Measurements from ENCODE around the gene AEBP2.

AEBP2 gene

GRCh38 chr12:19491863-19492262 lies 52.6 kb downstream of the AEBP2 start:
- TF ChIP-seq, protein P1, sequence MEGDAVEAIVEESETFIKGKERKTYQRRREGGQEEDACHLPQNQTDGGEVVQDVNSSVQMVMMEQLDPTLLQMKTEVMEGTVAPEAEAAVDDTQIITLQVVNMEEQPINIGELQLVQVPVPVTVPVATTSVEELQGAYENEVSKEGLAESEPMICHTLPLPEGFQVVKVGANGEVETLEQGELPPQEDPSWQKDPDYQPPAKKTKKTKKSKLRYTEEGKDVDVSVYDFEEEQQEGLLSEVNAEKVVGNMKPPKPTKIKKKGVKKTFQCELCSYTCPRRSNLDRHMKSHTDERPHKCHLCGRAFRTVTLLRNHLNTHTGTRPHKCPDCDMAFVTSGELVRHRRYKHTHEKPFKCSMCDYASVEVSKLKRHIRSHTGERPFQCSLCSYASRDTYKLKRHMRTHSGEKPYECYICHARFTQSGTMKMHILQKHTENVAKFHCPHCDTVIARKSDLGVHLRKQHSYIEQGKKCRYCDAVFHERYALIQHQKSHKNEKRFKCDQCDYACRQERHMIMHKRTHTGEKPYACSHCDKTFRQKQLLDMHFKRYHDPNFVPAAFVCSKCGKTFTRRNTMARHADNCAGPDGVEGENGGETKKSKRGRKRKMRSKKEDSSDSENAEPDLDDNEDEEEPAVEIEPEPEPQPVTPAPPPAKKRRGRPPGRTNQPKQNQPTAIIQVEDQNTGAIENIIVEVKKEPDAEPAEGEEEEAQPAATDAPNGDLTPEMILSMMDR (conservative IDR thresholded peaks at IDR 0.05; ENCODE audit: low read depth) = no peak
- H3K27ac ChIP-seq = no peak overlapping the region
- ChIA-PET POLR2A (ENCODE audit: low non-redundant PET) (no interaction called here), CTCF (no interaction called here)
- no peak for DNase-seq (ENCODE audit: low spot score)

DNA sequence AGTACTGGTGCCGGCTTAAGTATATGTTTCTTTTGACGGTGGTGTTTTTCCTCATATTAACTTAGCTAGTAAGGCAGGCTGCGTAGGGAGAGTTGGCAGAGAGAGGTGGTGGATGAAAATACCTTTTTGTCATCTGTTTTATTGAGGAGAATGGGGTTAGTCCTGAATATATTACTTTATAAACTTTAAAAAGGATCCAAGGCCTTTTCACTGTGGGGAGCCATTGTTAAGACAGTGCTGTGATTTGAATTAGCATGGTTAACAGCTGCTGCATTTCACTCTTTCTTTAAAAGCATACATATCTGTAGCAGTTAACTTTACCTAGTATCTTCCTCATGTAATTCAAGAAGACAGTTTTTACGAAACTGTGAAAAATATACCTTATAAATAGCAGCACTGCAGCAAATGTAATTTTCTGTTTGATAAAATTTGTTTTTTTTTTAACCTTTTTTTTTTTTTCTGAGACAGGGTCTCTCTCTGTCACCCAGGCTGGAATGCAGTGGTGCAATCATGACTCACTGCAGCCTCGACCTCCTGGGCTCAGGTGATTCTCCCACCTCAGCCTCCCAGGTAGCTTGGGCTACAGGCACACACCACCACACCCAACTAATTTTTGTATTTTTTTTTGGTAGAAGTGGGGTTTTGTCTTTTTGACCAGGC lies 57.1 kb downstream of the AEBP2 start:
- H3K27ac ChIP-seq = no peak overlapping the region
- DNase-seq (ENCODE audit: low spot score) = no peak
- CTCF ChIA-PET = interaction anchor here (0.6 kb wide), 2 partner anchors 32 to 111 kb away, joined by 3 to 4 read pairs; no protein-coding TSS in a partner anchor
- TF ChIP-seq, protein P1 (conservative IDR thresholded peaks at IDR 0.05; ENCODE audit: low read depth) = no peak
- POLR2A ChIA-PET (ENCODE audit: low non-redundant PET) = no interaction called here

DNA sequence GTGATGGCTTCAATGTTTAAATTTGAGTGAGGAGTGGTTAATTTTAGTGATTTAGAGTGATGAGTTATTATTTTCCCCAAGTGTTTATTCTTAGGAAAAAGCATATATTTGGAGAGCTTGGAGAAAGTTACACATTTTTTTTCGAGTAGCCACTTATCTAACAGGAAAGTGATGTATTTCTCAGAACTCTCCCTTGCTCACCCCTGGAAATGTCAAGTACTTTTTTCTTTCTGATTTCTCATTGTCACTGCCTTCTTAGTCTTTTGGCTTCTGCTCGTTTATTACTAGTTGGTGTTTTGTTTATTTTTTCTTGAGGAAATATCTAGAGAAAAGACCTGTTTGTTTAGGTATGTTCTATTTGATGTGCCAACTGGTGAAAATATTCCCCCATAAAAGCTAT lies 58.8 kb downstream of the AEBP2 start:
- ChIA-PET CTCF (no interaction called here), POLR2A (ENCODE audit: low non-redundant PET) (no interaction called here)
- TF ChIP-seq, protein P1 (conservative IDR thresholded peaks at IDR 0.05; ENCODE audit: low read depth) = no peak
- DNase-seq (ENCODE audit: low spot score) = no peak
- H3K27ac ChIP-seq = no peak overlapping the region

- ChIA-PET CTCF (interaction anchor here (0.8 kb wide), 1 partner anchor 15 kb away, joined by 4 read pairs; no protein-coding TSS in a partner anchor), POLR2A (ENCODE audit: low non-redundant PET) (no interaction called here)
- H3K27ac ChIP-seq = no peak overlapping the region
- no peak for DNase-seq (ENCODE audit: low spot score)
- TF ChIP-seq, protein P1 (conservative IDR thresholded peaks at IDR 0.05; ENCODE audit: low read depth) = no peak
These were observed 59.7 kb downstream of the AEBP2 start for GRCh38 chr12:19499030-19499429.

GRCh38 chr12:19506497-19506896 lies 67.2 kb downstream of the AEBP2 start:
- TF ChIP-seq, protein P1 (conservative IDR thresholded peaks at IDR 0.05; ENCODE audit: low read depth) = no peak
- ChIA-PET CTCF (no interaction called here), POLR2A (ENCODE audit: low non-redundant PET) (no interaction called here)
- H3K27ac ChIP-seq = no peak overlapping the region
- DNase-seq (ENCODE audit: low spot score) = no peak

DNA sequence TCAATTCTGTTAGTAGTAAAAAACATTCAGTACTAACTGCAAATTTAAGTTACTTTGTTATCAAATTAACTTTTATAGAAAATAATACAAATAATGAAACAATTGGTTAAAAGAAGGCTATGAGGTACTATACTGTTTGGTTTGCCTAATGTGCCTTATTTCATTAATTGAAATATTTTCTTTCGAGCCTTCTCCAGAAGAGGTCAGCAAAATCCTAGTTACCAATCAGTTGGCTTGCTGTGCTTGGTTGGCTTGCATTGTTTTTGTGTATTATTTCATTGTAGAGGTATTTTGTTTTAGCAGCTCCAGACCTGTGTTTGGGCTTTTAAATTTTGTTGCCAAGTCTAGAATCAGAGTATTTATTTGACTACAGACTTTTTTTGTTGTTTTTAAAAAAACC lies 68.5 kb downstream of the AEBP2 start:
- ChIA-PET POLR2A (ENCODE audit: low non-redundant PET) (no interaction called here), CTCF (interaction anchor here (0.7 kb wide), 1 partner anchor 101 kb away, joined by 5 read pairs; no protein-coding TSS in a partner anchor)
- no peak overlapping the region for H3K27ac ChIP-seq
- TF ChIP-seq, protein P1 (conservative IDR thresholded peaks at IDR 0.05; ENCODE audit: low read depth) = no peak
- no peak for DNase-seq (ENCODE audit: low spot score)

Measured in RWPE1 (cell line).